ENCODE measurements around the gene CALR.
A peak's percentile ranks its signal among the peaks of the same experiment; 100 is the strongest.
"Not testable (repeated sequence)": the region's sequence is repeated elsewhere in the genome, so short reads cannot be mapped to it uniquely, and the experiment has no call there.

The CALR gene

DNA sequence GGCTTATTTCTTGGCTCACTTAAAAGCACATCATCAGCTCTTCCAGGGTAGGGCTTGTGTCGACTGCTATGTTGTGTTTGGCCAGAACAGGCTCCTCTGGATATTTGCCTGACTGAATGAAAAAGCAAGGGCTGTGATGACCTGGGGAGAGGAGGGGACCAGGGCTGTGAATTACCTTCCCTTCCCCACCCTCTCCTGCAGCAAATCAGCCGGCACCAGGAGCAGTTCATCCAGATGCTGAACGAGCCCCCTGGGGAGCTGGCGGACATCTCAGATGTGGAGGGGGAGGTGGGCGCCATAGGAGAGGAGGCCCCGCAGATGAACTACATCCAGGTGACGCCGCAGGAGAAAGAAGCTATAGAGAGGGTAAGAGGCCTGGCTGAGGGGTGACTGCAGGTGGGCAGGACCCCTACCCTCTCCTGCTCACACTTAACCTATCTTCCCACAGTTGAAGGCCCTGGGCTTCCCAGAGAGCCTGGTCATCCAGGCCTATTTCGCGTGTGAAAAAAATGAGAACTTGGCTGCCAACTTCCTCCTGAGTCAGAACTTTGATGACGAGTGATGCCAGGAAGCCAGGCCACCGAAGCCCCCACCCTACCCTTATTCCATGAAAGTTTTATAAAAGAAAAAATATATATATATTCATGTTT, 14.2 kb downstream of the CALR start:
- DNase-seq = no peak

- DNase-seq = no peak
These were observed 14.9 kb downstream of the CALR start for GRCh38 chr19:12953138-12953798.

GRCh38 chr19:12953799-12954611, 15.6 kb downstream of the CALR start:
- DNase-seq = no peak

DNA sequence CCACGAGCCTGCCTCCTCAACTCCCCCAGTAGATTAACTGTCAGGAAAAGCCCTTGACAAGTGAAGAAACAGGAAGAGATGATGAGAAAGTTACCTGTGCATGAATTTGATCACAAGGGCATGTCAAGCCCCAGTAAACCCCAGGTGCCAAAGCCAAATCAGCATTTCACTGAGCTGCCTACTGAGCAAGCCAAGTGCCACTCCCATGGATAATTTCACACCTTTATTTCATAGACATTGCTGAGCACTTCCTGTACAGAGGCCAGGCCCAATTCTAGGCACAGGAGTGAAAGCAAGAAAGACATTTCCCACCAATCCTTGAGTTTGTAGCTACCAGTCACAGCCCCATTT, 16.2 kb downstream of the CALR start:
- DNase-seq = no peak

DNA sequence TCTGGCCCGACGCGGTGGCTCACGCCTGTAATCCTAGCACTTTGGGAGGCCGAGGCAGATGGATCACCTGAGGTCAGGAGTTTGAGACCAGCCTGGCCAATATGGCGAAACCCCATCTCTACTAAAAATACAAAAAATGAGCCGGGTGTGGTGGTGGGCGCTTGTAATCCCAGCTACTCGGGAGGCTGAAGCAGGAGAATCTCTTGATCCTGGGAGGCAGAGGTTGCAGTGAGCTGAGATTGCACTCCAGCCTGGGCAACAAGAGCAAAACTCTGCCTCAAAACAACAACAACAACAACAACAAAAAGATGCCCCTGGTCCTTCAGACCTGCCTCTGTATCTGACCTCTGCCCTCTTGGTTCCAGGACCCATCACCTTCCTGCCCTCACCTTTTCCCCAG, 17.2 kb downstream of the CALR start:
- not testable (repeated sequence) for DNase-seq

DNA sequence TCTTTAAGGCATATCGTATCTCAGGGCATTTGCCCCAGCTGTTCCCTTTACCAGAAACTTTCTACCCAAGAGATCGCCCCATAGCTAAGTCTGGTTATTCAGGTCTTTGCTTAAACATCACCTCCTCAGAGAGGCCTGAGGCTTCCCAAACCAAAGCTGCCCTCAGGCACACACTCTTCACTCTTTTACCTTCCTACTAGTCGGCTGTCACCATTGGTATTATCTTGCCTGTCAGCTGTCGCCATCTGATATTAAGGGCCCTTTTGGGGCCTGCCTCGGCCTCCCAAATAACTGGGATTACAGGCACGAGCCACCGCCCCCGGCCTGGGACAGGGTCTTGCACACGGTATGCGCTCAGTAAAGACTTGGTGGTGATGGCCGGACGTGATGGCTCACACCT, 17.6 kb downstream of the CALR start:
- no peak for DNase-seq

DNA sequence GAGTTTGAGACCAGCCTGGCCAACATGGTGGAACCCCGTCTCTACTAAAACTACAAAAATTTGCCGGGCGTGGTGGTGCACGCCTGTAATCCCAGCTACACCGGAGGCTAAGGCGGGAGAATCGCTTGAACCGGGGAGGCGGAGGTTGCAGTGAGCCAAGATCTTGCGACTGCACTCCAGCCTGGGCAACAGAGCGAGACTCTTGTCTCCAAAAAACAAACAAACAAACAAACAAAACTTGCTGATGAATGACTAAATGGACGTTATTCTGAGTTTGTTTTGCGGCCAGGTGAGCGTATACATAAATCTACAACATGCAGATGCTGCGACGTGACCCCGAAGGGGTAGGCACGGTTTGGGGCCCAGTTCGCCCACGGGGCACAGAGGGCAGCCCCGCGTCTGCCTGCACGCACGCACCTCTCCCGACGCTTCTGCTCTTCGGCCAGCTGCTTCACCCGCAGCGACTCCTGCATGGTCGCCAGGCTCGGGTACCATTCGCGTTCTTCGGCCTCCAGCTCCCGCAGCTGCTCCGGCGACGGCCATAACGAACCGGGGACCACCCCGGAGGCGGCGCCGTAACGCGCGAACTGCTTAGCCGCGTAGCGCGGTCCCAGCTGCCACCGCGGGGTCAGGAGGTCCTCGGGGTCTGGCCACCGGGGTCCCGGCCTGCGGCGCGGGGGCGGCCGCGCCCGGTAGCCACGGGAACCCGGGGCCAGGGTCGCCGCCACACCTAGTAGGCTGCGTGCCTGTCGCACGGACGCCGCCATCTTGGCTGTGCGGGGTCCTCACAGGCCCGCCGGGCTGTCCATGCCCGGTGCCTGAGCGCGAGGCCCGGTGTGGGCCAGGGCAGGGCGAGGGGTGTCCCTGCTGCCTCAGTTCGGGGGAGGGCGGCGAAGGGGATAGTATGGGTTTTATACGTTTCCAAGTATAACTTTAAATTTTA, 18.3 kb downstream of the CALR start, which contains the start of gene GADD45GIP1:
Gene GADD45GIP1, minus strand, starts transcription at position 778 of the 943 bp plus-strand sequence. Its CDS starts 11 bp downstream, at position 767.
- DNase-seq = peak; percentile 54 to 91 (median 72)

DNA sequence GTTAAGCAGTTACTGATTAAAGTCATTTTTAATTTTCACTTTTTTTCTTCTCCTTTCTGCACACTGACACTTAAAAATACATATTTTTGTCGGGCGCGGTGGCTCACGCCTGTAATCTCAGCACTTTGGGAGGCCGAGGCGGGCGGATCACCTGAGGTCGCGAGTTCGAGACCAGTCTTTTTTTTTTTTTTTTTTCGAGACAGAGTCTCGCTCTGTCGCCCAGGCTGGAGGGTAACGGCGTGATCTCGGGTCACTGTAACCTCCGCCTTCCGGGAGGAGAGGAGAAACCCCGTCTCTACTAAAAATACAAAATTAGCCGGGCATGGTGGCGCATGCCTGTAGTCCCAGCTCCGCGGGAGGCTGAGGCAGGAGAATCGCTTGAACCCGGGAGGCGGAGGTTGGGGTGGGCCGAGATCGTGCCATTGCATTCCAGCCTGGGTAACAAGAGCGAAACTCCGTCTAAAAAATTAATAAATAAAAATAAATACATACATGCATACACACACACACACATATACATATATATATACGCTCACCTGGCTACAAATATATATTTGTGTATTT, 19.1 kb downstream of the CALR start:
- DNase-seq = not testable (repeated sequence)

- DNase-seq = no peak
These were observed 21.1 kb downstream of the CALR start for GRCh38 chr19:12959481-12959880.

GRCh38 chr19:12965017-12965811, 26.8 kb downstream of the CALR start:
- peak; percentile 61 to 80 (median 70) for DNase-seq

- no peak for DNase-seq
These were observed 27.4 kb downstream of the CALR start for GRCh38 chr19:12965812-12966135.

- DNase-seq = no peak
These were observed 29.5 kb downstream of the CALR start for GRCh38 chr19:12967907-12968306.

- DNase-seq = no peak
These were observed 31.0 kb downstream of the CALR start, which contains the start of gene DAND5 for GRCh38 chr19:12969292-12969988. Gene DAND5, plus strand, starts transcription at chr19:12969576. Its CDS starts 85 bp downstream, at chr19:12969661.

- DNase-seq = no peak
These were observed 31.8 kb downstream of the CALR start for GRCh38 chr19:12970070-12970820.

- no peak for DNase-seq
These were observed 34.8 kb downstream of the CALR start for GRCh38 chr19:12973236-12973635.

DNA sequence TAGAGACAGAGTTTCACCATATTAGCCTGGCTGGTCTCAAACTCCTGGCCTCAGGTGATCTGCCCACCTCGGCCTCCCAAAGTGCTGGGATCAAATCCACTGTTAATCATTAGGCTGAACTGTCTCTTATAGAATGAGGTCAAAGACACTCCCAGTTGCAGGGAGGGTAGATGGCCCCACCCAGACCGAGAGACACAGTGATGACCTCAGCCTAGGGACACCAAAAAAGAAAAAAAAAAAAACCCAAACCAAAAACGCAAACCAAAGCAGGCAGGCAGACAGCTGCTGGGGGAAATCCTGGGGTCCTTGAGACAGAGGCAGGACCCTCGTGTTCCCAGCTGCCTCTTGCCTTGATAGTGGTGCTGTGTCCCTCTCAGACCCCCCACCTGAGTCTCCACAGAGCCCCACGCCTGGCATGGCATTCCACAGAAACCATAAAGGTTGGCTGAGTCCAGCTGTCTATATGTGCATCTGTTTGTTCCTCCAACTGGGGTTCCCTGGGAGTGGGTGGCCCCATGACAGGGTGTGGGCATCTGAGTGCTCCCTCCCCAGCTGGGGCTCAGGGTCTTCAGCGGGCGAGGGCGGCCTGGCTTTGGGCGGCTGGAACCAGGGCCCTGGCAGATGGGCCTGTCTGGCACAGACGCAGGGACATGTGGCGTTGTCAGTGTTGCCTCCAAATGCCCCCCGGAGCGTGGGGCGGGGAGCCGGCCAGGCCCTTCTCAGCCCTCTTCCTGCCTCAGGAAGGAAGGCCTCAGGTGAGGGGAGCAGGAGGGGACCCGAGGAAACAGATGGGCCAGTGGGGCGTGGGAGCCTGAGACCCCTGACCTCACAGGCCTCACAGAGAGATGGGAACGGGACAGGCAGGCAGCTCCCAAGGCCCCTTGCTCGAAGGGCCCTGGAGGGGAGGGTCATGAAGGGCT, 36.2 kb downstream of the CALR start:
- DNase-seq = no peak

DNA sequence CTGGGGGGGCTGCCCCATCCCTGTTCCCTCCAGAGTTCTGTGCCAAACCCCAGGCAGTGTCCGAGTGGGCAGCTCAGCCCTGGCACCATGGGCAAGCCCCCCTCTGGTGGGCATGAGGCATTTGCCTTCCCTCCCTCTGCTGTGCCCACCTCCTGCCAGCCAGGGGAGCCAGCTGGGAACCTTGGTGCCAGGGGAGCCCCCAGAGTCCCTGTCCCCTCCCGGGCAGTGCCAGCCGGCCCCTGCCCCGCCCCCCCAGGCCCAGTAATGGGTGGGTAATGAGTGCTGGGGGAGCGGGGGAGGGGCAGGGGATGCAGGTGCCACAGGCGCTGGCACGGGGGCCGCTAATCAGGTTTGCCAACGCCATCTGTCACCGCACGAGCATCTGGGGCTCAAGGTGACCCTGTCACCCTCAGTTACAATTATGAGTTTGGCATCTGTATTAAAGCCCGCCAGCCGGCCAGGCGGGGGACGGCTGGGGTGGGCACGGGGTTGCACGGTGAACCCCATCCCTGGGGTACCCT, 36.9 kb downstream of the CALR start:
- no peak for DNase-seq

DNA sequence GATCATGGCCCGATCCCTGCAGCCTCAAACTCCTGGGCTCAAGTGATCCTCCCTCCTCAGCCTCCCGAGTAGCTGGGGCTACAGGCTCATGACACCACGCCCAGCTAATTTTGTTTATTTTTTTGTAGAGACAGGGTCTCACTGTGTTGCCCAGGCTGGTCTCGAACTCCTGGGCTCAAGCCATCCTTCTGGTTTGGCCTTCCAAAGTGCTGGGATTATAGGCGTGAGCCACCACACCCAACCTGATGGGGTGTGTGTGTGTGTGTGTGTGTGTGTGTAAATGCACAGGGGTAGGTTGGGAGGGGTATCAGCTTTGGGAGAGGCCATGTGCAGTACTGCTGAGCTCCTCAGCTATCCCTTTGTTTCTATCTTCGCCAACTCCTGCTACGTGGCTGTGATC, 37.7 kb downstream of the CALR start:
- not testable (repeated sequence) for DNase-seq

GRCh38 chr19:12979974-12980373, 41.6 kb downstream of the CALR start:
- no peak for DNase-seq

Data from T-helper 2 cell (primary cell).